Ovary (tissue), 3 donors: Measurements from ENCODE around the gene TMEM131.

Source experiments
- EP300 ChIP-seq: sonication (generic); formaldehyde crosslinking; IDR thresholded peaks from one replicate; pipeline ENCODE4 v1.6.1; 2017; ENCODE audit warnings: antibody characterized with exemption
- TF ChIP-seq, protein P1 (sequence below), 3 donors: fragments of 450-650 bp in 2 of 3; fragments of 200-600 bp in 1 of 3; IDR thresholded peaks; one replicate each; pipeline versions ENCODE4 v1.5.1 to v1.8.0; 2016 to 2022; ENCODE audit warnings: antibody characterized with exemption in 3 of 3, mild to moderate bottlenecking in 1 of 3
- donor health status: DM: no; HTN: no; CAD: no.

DNA sequence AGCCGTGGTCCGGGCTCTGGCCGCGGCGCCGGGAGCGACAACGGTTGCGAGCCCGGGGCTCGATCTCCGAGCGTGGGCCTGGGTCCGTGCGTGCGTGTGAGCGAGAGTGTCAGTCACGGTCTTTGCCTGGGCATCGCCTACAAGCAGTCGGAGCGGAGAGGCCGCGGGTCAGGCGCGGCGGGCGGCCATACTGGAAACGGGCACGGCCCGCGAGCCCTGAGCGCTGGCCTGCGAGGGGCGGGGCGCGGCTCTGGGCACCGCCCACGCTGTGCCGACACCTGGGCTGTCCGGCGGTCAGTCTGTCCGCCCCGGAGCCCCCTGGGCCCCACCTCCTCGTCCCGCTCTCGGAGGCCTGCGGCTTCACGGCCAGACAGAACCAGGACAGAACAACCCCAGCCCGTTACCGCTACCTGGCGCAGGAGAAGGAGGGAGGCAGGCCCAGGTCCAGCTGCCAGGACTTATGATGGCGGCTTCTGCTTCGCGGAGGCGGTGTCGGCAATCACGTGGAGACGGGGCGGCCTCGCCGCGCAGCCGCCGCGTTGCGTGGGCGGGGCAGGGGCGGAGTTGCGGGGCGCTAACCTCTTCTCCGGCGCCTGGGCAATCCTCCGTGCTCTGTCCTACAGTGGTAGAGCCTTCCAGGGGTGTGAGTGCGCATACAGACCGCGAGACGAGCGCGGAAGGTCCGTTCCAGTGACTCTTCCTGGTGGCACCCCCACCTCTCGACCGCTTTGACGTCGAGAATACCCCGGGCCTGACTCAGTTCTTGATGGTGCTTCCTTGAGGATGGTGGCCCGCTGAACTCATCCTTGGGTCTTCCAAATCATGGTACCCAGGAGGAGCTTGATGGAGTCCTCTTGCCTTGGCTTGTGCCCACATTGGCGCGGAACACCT lies at the start of gene TMEM131:
- TF ChIP-seq, protein P1, sequence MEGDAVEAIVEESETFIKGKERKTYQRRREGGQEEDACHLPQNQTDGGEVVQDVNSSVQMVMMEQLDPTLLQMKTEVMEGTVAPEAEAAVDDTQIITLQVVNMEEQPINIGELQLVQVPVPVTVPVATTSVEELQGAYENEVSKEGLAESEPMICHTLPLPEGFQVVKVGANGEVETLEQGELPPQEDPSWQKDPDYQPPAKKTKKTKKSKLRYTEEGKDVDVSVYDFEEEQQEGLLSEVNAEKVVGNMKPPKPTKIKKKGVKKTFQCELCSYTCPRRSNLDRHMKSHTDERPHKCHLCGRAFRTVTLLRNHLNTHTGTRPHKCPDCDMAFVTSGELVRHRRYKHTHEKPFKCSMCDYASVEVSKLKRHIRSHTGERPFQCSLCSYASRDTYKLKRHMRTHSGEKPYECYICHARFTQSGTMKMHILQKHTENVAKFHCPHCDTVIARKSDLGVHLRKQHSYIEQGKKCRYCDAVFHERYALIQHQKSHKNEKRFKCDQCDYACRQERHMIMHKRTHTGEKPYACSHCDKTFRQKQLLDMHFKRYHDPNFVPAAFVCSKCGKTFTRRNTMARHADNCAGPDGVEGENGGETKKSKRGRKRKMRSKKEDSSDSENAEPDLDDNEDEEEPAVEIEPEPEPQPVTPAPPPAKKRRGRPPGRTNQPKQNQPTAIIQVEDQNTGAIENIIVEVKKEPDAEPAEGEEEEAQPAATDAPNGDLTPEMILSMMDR (IDR thresholded peaks at IDR 0.05): no peak
- TF ChIP-seq EP300: no peak
